HG03469 (cell line): ENCODE data around the gene LSM7.
"Not testable (repeated sequence)": the region's sequence is repeated elsewhere in the genome, so short reads cannot be mapped to it uniquely, and the experiment has no call there.

Experiments
- ATAC-seq: cut with Tn5 transposase; IDR thresholded peaks from one replicate; pipeline ENCODE4 v1.9.1; 2021; ENCODE audit warnings: mild to moderate bottlenecking, moderate library complexity, moderate number of reproducible peaks; ENCODE audit not compliant: unreplicated experiment

The LSM7 gene

GRCh38 chr19:2282062-2282861 lies 46.1 kb downstream of the LSM7 start, which contains the start of gene PEAK3:
Gene PEAK3, minus strand, starts transcription at chr19:2282175. Its CDS starts 1,244 bp downstream, at chr19:2280931.
- no peak for ATAC-seq

GRCh38 chr19:2281265-2282061 lies 46.9 kb downstream of the LSM7 start:
- ATAC-seq, result not testable (repeated sequence)

GRCh38 chr19:2280633-2281264 lies 47.6 kb downstream of the LSM7 start:
- no peak for ATAC-seq

GRCh38 chr19:2278459-2279158 lies 49.8 kb downstream of the LSM7 start:
- no peak for ATAC-seq

GRCh38 chr19:2277138-2277537 lies 51.2 kb downstream of the LSM7 start:
- ATAC-seq, result no peak

- no peak for ATAC-seq
Measured at GRCh38 chr19:2276429-2276986, 51.9 kb downstream of the LSM7 start.

GRCh38 chr19:2275588-2276428 lies 52.6 kb downstream of the LSM7 start:
- ATAC-seq, result no peak

- ATAC-seq, result no peak
Measured at GRCh38 chr19:2274931-2275535, 53.4 kb downstream of the LSM7 start.

GRCh38 chr19:2274185-2274711 lies 54.1 kb downstream of the LSM7 start:
- ATAC-seq, result no peak

- no peak for ATAC-seq
Measured at GRCh38 chr19:2273356-2274184, 54.8 kb downstream of the LSM7 start.
